CD14-positive monocyte (primary cell): ENCODE measurements around the gene CD37. TPM values are rescaled to one million over a fixed set of nuclear protein-coding genes. Genes with fewer than 3 reads are reported as not detected.
"Not testable (repeated sequence)": the region's sequence is repeated elsewhere in the genome, so short reads cannot be mapped to it uniquely, and the experiment has no call there.

Experiments used
- DNase-seq, 3 donors: peaks; one replicate each; pipeline ENCODE4 v3.0.0-alpha.2; 2011 to 2022
- H2AFZ ChIP-seq: 2 replicates; pipeline ENCODE4 v1.6.0; 2012; ENCODE audit warnings: mild to moderate bottlenecking, low read depth, low read length, inconsistent platforms; ENCODE audit not compliant: insufficient read depth, poor library complexity, severe bottlenecking
- H3K27ac ChIP-seq, 2 donors: 1 replicate in 1 of 2; 2 replicates in 1 of 2; pipeline ENCODE4 v1.5.1; 2012 to 2013; ENCODE audit warnings: low read length in 2 of 2, control low read depth in 1 of 2, inconsistent platforms in 1 of 2, low read depth in 1 of 2, mild to moderate bottlenecking in 1 of 2
- H3K27me3 ChIP-seq, 2 donors: one replicate each; pipeline versions ENCODE4 v1.6.0 to v1.6.1; 2011 to 2013; ENCODE audit warnings: low read length in 2 of 2; ENCODE audit not compliant: control insufficient read depth in 2 of 2, insufficient read depth in 2 of 2
- H3K36me3 ChIP-seq, 2 donors: replicated peaks in 1 of 2; 1 replicate in 1 of 2; 2 replicates in 1 of 2; pipeline versions ENCODE4 v1.5.1 to v1.6.1; 2012 to 2013; ENCODE audit warnings: low read length in 2 of 2, control low read depth in 1 of 2, inconsistent platforms in 1 of 2, mild to moderate bottlenecking in 1 of 2; ENCODE audit not compliant: insufficient read depth in 2 of 2, control insufficient read depth in 1 of 2
- H3K4me1 ChIP-seq, 2 donors: 1 replicate in 1 of 2; 2 replicates in 1 of 2; pipeline versions ENCODE4 v1.5.1 to v1.6.1; 2012 to 2013; ENCODE audit warnings: low read length in 2 of 2, control low read depth in 1 of 2, inconsistent platforms in 1 of 2, mild to moderate bottlenecking in 1 of 2, moderate library complexity in 1 of 2; ENCODE audit not compliant: insufficient read depth in 2 of 2, control insufficient read depth in 1 of 2
- H3K4me2 ChIP-seq: replicated peaks from 2 replicates; pipeline ENCODE3; 2012; ENCODE audit warnings: low read length, moderate library complexity, mild to moderate bottlenecking; ENCODE audit not compliant: poor library complexity, severe bottlenecking; ENCODE audit errors: extremely low read depth
- H3K4me3 ChIP-seq, 3 experiments: fragments of 200-600 bp in 1 of 3; sonication (generic) in 1 of 3; replicated peaks in 1 of 3; 1 replicate in 2 of 3; 2 replicates in 1 of 3; pipeline ENCODE4 v1.5.1; 2011 to 2013; ENCODE audit warnings: low read length in 3 of 3, mild to moderate bottlenecking in 3 of 3, control low read depth in 2 of 3, low read depth in 2 of 3, inconsistent platforms in 1 of 3, moderate library complexity in 1 of 3
- H3K79me2 ChIP-seq: 2 replicates; pipeline ENCODE4 v1.6.0; 2012; ENCODE audit warnings: mild to moderate bottlenecking, control low read depth, inconsistent platforms, low read length, moderate library complexity; ENCODE audit not compliant: insufficient read depth
- H3K9ac ChIP-seq: 2 replicates; pipeline ENCODE4 v1.6.0; 2017; ENCODE audit warnings: low read length, mild to moderate bottlenecking; ENCODE audit not compliant: insufficient read depth, poor library complexity, severe bottlenecking
- H3K9me3 ChIP-seq, 2 donors: replicated peaks in 1 of 2; 1 replicate in 1 of 2; 2 replicates in 1 of 2; pipeline versions ENCODE4 v1.5.1 to v1.6.1; 2012 to 2013; ENCODE audit warnings: low read length in 2 of 2, control low read depth in 1 of 2; ENCODE audit not compliant: control insufficient read depth in 1 of 2, insufficient read depth in 1 of 2
- H4K20me1 ChIP-seq: 2 replicates; pipeline ENCODE4 v1.6.0; 2012; ENCODE audit warnings: mild to moderate bottlenecking, low read length, control low read depth, moderate library complexity; ENCODE audit not compliant: insufficient read depth
- H3K27ac Mint-ChIP-seq, 7 donors: one replicate each; pipeline ENCODE4 v1.8.0; 2020; ENCODE audit warnings: mild to moderate bottlenecking in 7 of 7, mixed read lengths in 7 of 7, moderate library complexity in 6 of 7, inconsistent platforms in 2 of 7
- H3K27me3 Mint-ChIP-seq, 3 donors: one replicate each; pipeline ENCODE4 v1.8.0; 2021 to 2022; ENCODE audit warnings: low read depth in 3 of 3, mild to moderate bottlenecking in 3 of 3, mixed read lengths in 3 of 3, moderate library complexity in 3 of 3, inconsistent platforms in 1 of 3
- H3K36me3 Mint-ChIP-seq, 2 donors: one replicate each; pipeline ENCODE4 v1.8.0; 2020; ENCODE audit warnings: mixed read lengths in 2 of 2, inconsistent platforms in 1 of 2, mild to moderate bottlenecking in 1 of 2
- H3K4me1 Mint-ChIP-seq: one replicate; pipeline ENCODE4 v1.8.0; 2020; ENCODE audit warnings: mild to moderate bottlenecking, mixed read lengths
- H3K4me3 Mint-ChIP-seq, 2 donors: one replicate each; pipeline ENCODE4 v1.8.0; 2020; ENCODE audit warnings: mild to moderate bottlenecking in 2 of 2, mixed read lengths in 2 of 2, moderate library complexity in 1 of 2
- H3K9me3 Mint-ChIP-seq, 7 donors: one replicate each; pipeline ENCODE4 v1.8.0; 2020 to 2022; ENCODE audit warnings: mixed read lengths in 7 of 7, mild to moderate bottlenecking in 6 of 7, moderate library complexity in 6 of 7, inconsistent platforms in 2 of 7
- CTCF ChIP-seq: fragments of 200-600 bp; IDR thresholded peaks from one replicate; pipeline ENCODE4 v1.8.0; 2022; ENCODE audit warnings: antibody characterized with exemption, mild to moderate bottlenecking
- WGBS: methylation state at CpG from one replicate; pipeline ENCODE4 v1.1.5; 2013; ENCODE audit warnings: missing lambda C conversion rate; ENCODE audit not compliant: insufficient coverage; 5-methylcytosine and 5-hydroxymethylcytosine counted together
- intact Hi-C, 2 donors: fragments of 100-400 bp; cut with micrococcal nuclease; formaldehyde crosslinking; loops; one replicate each; pipeline versions ENCODE4 v1.15.0 to v1.15.1; 2023
- polyA plus RNA-seq, 3 donors: library from polyadenylated mRNA; depleted of rRNA in 1 of 3; unstranded in 2 of 3; stranded (reverse) in 1 of 3; fragments of 300-500 nt in 2 of 3; fragments of >200 nt in 1 of 3; fragmentation: Illumina TruSeq in 2 of 3; gene quantifications; 1 replicate in 2 of 3; 2 replicates in 1 of 3; pipeline ENCODE4 v1.2.3, GENCODE V29; 2012 to 2021

CD37 gene
- polyA plus RNA-seq, 3 donors, result 147 to 380 (median 194) TPM

- H3K36me3 ChIP-seq, H3K36me3 Mint-ChIP-seq, H3K4me1 Mint-ChIP-seq, H3K79me2 ChIP-seq, H2AFZ ChIP-seq, H3K27ac ChIP-seq, H4K20me1 ChIP-seq, H3K27me3 Mint-ChIP-seq, intact Hi-C loops, DNase-seq, H3K4me1 ChIP-seq, H3K4me2 ChIP-seq, H3K4me3 Mint-ChIP-seq, H3K27ac Mint-ChIP-seq, H3K9ac ChIP-seq, H3K9me3 ChIP-seq, H3K9me3 Mint-ChIP-seq, H3K27me3 ChIP-seq, H3K4me3 ChIP-seq: not testable (repeated sequence)
- WGBS, result no CpG with 5 or more reads among the region's 2 CpGs
These were observed 45.9 kb upstream of the CD37 start for GRCh38 chr19:49289286-49289685.

DNA sequence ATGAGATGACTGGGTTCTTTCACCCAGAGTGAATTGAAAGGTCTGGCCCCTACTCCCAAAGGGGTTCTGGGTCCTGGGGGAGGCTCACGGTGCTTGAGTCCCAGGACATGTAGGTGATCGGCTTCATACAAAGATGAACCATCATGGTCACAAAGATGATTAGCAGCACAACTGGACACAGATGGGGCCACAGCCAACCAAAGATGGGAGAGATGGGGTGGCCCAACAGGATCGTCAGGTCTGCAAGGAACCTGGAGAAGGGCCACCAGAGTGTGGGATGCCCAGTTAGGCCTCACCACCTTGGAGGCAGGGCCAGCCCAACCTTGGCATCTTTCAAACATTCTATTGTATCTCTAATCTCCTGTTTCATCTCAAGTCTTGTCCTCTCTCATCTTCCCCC lies 44.7 kb upstream of the CD37 start:
- no peak for DNase-seq
- Histone ChIP-seq H4K20me1 (no peaks in the 10 kb centered on the region), H3K79me2 (no peaks in the 10 kb centered on the region), H3K4me3 (no peak overlapping the region), H2AFZ (no peak overlapping the region), H3K4me1 (no peaks in the 10 kb centered on the region), H3K27ac (no peak overlapping the region), H3K4me2 (no peak overlapping the region), H3K27me3 (no peaks in the 10 kb centered on the region), H3K36me3 (no peaks in the 10 kb centered on the region), H3K9me3 (peaks cover 0 to 5% of the 10 kb centered on the region in 2 donors), H3K9ac (no peak overlapping the region)
- TF ChIP-seq CTCF, result no peak
- intact Hi-C loops, result no loop called here
- Mint-ChIP-seq H3K9me3 (peaks cover 0 to 8% (median 2%) of the 10 kb centered on the region in 7 donors), H3K4me3 (no peak overlapping the region), H3K36me3 (no peaks in the 10 kb centered on the region), H3K27ac (no peak overlapping the region), H3K27me3 (peaks cover 0 to 9% (median 2%) of the 10 kb centered on the region in 3 donors), H3K4me1 (no peaks in the 10 kb centered on the region)
- 100% methylated on average over 1 of the region's 3 CpGs for WGBS
